HG03354 (cell line): Measurements from ENCODE around the gene KCNS1.
"Not testable (repeated sequence)": the region's sequence is repeated elsewhere in the genome, so short reads cannot be mapped to it uniquely, and the experiment has no call there.

Experiments used
- ATAC-seq: cut with Tn5 transposase; IDR thresholded peaks from one replicate; pipeline ENCODE4 v1.9.1; 2021; ENCODE audit warnings: mild to moderate bottlenecking; ENCODE audit not compliant: unreplicated experiment, poor library complexity, severe bottlenecking

Gene KCNS1

DNA sequence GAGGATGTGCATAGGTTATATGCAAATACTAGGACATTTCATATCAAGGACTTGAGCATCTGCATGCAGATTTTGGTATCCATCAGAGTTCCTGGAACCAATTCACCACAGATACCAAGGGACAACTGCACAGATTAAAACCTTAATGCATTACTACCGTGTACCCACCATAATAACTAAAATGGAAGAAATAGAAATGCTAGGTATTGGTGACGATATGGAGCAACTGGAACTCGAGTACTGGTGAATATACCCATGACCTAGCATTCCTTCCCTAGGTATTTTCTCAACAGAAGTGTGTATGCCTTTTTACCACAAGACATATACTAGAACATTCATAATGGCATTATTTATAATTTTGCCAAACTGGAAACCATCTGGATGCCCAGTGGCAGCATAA lies 18.5 kb downstream of the KCNS1 start:
- no peak for ATAC-seq

GRCh38 chr20:45080867-45081624 lies 19.9 kb downstream of the KCNS1 start:
- no peak for ATAC-seq

- ATAC-seq, result no peak
Measured at GRCh38 chr20:45077559-45077958, 23.4 kb downstream of the KCNS1 start.

- ATAC-seq, result no peak
Measured at GRCh38 chr20:45073221-45073620, 27.7 kb downstream of the KCNS1 start.

- ATAC-seq, result no peak
Measured at GRCh38 chr20:45072066-45072465, 28.9 kb downstream of the KCNS1 start.

DNA sequence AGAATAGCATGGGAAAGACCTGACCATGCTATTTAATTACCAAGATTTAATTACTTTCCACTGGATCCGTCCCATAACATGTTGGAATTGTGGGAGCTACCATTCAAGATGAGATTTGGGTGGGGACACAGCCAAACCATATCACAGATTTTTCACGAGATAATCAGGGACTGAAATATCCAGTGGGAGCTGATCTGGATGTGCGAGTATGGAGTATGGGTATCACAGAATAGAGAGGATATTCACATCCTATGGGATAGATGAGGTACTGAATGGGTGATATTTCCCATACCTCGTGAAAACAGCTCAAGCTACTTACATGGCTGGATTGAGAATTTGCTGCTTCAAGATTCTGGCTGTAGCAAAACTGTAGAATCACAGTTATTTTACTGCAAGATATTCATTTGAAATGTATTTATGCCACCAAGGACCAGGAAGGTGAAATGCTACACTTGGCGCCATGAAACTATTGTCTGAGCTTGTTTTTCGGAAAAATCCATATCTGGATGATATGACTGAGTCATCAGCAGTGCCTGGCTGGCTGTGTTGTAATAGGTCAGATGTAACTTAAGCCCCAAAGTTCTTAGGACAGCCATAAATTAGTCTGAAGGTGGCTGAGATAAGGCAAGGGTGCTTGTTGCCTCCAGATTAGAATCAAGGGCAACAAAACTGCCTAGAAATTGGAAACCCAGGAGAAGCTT lies 29.8 kb downstream of the KCNS1 start:
- ATAC-seq, result no peak

GRCh38 chr20:45069261-45069660 lies 31.7 kb downstream of the KCNS1 start:
- ATAC-seq, result no peak

- no peak for ATAC-seq
Measured at GRCh38 chr20:45067558-45067957, 33.4 kb downstream of the KCNS1 start.

GRCh38 chr20:45067087-45067486 lies 33.8 kb downstream of the KCNS1 start:
- no peak for ATAC-seq

GRCh38 chr20:45066372-45066771 lies 34.6 kb downstream of the KCNS1 start:
- no peak for ATAC-seq

DNA sequence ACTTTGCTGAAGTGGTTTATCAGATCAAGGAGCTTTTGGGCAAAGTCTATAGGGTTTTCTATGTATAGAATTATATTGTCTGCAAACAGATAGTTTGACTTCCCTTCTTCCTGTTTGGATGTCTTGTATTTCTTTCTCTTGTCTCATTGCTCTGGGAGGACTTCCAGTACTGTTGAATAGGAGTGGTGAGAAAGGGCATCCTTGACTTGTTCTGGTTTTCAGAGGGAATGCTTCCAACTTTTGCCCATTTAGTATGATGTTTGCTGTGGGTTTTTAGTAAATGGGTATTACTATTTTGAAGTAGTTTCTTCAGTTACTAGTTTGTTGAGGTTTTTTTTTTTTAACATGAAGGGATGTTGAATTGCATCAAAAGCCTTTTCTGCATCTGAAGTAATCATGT lies 36.1 kb downstream of the KCNS1 start:
- ATAC-seq, result no peak

DNA sequence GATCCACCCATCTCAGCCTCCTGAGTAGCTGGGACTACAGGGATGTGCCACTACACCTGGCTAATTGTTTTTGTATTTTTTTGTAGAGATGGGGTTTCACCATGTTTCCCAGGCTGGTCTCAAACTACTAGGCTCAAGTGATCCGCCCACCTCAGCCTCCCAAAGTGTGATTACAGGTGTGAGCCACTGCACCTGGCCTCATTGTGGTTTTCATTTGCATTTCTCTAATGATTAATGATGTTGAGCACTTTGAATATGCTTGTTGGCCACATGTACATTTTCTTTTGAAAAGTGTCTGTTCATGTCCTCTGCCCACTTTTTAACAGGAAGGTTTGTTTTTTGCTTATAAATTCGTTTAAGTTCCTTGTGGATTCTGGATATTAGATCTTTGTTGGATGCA lies 37.8 kb downstream of the KCNS1 start:
- ATAC-seq, result not testable (repeated sequence)

GRCh38 chr20:45061244-45061643 lies 39.7 kb downstream of the KCNS1 start:
- ATAC-seq, result no peak

DNA sequence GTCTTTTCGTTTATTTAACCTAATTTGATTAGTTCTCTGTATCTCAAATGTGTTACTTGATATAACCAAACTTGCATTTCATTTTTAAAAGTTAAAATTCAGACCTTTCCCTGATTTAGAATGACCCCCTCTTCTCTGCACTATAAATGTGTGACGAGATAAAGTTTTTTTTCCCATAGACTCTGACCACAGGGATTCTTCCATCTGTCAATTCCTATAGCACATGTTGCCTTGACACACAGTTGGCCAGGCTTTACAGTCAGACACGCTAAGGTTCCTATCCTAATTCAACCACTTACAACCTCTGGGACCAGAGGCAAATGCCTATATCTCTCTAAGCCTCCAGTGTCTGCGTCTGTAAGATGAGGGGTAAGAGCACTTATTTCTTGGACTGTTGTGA lies 40.6 kb downstream of the KCNS1 start:
- ATAC-seq, result no peak

GRCh38 chr20:45059022-45059728 lies 41.8 kb downstream of the KCNS1 start:
- ATAC-seq, result no peak

GRCh38 chr20:45058168-45058850 lies 42.6 kb downstream of the KCNS1 start:
- no peak for ATAC-seq

DNA sequence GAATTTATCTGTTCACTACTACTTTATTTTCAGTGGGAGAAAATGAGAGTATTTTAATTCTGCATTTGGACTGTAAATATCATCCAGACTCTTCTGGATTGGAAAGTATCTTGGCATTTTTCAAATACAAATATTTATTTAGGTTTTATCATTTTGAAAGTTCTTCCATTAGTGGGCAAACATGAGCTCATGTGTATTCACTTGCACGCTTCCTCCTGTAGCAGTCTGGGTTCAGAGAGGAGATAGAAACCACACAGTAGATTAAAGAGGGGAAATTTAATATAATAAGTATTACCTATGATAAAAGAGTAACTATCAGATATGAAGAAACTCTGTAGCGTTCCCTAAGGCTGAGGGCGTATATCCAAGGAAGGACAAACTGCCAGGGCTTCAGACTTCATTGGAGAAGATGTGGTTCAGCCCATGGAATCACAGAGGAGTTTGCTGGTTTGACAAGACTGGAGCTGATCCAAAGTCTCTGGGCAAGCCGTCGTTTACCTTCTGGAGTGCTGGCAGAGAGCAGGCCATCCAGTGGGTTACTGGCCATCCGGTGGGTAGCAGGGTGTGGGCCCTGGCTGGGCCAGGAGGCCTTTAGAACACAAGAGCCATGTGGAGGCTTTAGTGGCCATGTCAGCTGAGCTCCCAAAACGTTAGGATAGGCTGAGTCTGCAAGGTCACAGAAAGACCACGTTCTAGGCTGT lies 44.3 kb downstream of the KCNS1 start:
- ATAC-seq, result no peak

- ATAC-seq, result no peak
Measured at GRCh38 chr20:45055056-45055455, 45.9 kb downstream of the KCNS1 start.

DNA sequence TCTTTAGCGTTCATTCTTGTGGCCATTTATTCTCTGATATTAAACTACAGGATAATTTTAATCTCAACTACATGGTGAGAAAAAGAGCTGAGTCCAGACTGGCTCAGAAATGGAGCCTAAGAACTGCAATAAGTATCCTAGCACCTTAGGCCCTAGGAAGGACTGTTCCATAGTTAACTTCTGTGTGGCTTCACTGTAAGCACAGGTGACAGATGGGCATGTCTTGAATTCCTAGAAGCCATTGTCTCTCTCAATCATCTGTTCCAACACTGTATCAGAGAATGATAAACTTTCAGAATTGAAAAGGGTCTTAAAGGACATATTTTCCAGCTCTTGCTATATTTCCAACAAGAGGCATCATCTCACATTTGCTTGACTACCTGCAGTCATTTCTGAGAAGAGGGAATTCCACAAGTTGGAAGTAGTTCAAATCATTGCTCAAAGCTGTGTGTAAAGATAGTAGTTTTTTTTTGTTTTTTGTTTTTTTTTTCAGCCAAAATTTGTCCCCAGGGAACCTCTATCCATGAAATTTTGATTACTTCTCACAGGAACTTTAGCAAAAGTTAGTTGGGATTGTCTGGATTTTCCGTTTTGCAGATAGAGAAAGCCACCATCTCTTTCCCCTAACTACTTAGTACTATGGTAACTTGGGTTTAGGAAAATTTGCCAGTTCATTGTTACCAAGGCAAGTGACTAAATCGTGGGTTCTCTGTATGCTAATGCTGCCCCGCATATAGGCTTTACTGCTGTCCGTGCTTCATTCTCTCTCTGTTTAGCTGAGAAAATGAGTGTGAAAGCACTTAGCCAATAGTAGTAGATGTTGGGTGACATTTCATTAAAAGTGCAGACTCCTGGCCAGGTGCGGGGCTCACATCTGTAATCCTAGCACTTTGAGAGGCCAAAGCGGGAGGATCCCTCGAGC lies 47.2 kb downstream of the KCNS1 start:
- no peak for ATAC-seq
